Stromal cell of bone marrow (primary cell): ENCODE measurements around the gene DIPK1A.
"Not testable (repeated sequence)": the region's sequence is repeated elsewhere in the genome, so short reads cannot be mapped to it uniquely, and the experiment has no call there.

Experiments used
- DNase-seq: peaks from one replicate; pipeline ENCODE4 v3.0.0-alpha.2; 2012; ENCODE audit warnings: low read depth

Gene DIPK1A

DNA sequence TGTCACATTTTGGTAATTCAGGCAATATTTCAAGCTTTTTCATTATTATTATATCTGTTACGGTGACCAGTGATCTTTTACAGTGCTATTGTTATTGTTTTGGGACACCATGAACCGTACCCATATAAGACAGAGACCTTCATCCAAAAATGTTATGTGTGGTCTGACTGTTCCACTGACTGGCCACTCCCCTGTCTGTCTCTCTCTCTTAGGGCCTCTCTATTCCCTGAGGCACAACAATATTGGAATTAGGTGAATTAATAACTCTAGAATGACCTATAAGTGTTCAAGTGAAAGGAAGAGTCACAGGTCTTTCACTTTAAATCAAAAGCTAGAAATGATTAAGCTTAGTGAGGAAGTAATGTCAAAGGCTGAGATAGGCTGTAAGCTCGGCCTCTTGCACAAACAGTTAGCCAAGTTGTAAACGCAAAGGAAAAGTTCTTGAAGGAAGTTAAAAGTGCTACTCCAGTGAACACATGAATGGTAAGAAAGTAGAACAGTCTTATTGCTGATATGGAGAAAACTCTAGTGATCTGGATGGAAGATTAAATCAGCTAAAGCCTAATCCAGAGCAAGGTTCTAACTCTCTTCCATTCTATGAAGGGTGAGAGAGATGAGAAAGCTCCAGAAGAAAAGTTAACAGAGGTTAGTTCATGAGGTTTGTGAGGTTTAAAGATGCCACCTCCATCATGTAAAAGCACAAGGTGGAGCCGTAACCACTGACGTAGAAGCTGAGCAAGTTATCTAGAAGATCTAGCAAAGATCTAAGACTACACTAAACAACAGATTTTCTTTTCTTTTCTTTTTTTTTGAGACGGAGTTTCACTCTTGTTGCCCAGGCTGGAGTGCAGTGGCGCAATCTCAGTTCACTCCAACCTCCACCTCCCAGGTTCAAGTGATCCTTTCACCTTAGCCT is 19.7 kb upstream of the DIPK1A start:
- no peak for DNase-seq

DNA sequence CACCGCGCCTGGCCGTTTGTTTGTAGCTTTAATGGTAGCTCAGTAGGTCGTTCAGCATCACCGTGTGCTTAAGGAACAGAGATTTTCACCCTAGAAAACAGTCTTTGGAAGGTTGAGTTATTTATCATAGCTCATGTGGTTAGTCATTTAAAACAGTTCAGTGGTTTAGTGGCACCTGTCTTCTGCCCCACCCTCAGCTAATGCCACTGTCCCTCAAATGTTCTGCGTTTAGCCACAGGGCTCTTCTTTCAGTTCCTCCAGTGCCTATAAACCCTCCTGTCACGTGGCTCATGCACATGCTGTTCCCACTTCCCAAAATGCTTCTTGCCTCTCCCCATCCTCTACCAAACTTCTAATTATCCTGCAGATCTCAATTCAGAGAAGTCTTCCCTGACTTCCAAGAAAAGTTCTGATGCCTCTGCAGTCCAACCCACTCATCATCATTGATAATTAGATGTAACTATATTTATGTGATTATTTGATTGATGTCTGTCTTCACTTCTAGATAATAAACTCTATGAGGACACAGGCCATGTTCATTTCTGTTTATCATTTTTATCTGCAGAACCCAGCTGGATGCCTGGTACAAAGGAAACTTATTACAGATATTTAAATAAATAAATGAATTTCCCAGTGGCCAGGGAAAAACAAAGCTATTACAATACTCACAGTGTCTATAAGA is 14.4 kb upstream of the DIPK1A start:
- DNase-seq, result no peak

DNA sequence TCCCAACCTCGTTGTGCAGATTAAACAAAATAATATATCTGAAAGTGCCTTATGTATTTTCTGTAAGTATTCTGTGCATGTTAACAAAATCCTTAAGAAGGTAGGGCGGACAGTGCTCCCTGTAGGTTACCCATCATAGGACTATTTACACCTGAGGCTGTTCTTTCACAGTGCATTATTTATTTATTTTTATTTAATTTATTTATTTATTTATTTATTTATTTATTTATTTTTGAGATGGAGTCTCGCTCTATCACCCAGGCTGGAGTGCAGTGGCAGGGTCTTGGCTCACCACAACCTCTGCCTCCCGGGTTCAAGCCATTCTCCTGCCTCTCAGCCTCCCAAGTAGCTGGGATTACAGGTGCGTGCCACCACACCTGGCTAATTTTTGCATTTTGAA is 12.8 kb upstream of the DIPK1A start:
- DNase-seq, result not testable (repeated sequence)

DNA sequence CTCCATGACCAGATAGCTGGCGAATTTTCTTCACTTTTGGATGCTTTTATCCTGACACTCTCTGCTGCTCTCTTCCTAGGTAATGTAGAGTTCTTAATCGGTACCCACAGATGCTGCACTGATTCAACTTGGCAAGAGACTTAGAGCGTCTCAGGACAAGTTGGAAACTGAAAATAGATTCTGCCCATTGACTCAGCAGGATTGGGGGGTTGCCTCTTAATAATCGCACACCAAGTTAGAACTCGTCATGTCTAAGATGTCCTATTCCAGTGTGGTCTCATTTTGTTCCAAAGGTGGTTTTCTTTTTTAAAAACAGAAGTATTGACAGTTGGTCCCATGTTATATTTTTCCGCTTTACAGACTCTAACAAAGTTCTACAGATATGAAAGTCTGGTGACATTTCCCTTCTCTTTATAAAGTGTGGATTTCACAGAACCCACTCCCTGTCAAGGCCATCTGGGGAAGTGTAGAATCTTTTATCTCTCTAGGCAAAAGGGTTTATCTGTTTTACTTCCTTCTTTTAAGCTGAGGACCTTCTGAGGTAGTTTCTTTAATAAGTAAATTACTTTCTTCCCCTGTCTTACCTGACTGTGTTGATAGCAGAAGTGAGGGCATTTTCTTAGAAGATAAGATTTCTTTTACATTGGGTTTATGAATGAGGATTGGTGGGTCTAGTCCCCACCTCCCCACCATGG is 12.1 kb upstream of the DIPK1A start:
- DNase-seq, result no peak

DNA sequence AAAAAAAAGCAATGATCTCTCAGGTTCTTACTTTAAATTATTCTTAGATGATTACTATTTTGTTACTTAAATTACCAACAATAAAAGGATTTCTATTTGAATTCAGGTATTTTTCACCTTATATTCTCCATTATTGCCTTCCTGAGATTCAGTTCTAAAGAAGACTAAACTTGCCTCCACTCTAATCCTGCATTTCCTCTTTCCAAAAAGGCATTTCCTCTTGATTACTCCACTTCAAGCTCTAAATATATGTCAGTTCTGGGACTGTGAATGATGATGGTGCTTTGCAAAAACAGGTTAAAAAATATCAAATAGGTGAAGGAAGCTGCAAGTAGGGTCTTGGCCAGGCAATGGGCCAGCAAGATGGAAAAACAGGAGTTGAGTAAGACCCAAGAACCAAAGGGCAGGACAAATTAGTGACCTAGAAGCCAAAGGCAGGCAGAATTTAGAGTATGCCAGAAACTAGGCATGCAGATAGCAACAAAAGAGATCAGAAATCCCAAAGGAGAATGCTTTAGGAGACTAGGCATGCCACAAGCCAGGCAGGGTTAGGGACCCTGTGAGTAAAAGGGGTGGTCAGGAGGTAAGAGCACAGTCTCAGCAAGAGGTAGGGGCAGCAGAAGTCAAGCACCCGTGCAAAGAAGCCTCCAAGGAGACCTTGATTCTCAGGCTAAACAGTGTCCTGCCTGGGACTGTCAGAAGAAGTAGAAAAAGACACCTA is 11.3 kb upstream of the DIPK1A start:
- no peak for DNase-seq

DNA sequence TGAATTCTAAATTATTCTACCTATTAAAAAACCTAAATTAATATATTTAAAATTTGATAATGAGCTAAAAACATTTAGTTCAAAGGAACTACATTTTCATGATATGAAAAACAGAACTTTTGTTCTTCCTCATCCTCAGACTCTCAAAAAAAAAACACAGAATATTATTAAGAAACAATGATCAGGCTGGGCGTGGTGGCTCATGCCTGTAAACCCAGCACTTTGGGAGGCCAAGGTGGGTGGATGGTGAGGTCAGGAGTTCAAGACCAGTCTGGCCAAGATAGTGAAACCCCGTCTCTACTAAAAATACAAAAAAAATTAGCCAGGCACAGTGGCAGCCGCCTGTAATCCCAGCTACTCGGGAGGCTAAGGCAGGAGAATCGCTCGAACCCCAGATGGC is 10.7 kb upstream of the DIPK1A start:
- not testable (repeated sequence) for DNase-seq

DNA sequence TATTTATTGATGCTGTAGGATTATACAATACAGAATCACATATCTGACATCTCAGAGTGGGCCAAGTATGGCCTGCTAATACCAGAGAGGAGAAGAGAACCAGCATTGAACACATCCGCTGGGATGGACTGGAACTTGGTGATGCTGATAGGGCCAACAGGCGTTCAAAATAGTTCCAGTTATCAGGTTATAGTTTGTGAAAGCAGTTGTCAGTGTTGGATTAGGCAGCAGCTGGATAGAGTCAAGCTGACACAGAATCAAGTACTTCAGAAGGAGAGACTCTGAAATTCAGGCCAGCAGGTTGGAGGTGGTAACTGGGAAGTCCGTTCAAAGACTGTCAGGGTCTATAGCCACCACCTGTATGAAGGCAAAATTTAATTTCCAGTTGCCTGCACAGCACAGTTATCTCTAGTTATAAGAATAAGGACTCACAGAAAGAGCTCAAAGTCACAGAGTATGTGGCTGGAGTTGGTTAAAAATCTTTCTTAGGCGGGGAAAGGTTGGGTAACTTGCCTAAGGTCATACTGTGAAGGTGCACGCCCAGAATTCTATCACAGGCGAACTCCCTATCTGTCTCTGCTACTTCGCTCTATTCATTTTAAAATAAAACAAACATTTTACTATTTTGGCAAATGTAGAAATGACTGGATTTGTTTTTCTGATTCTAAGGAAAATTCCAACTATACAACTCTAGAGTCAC is 9.9 kb upstream of the DIPK1A start:
- DNase-seq, result no peak

DNA sequence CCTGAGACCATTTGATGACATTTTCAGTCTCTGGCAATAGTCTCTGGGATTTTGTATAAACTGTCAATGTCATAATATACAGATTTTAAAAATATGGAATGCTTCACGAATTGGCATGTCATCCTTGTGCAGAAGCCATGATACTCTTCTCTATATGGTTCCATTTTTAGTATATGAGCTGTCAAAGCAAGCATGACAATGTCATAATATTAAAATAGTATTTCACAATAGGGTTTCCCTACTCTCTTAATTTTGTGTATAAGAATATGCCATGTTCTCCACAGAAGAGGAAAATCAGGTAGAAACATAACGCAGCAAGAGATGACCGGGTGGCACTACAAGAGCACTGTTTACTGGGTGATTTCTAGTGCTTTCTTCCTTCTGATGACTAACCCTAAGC is 8.3 kb upstream of the DIPK1A start:
- DNase-seq, result no peak

DNA sequence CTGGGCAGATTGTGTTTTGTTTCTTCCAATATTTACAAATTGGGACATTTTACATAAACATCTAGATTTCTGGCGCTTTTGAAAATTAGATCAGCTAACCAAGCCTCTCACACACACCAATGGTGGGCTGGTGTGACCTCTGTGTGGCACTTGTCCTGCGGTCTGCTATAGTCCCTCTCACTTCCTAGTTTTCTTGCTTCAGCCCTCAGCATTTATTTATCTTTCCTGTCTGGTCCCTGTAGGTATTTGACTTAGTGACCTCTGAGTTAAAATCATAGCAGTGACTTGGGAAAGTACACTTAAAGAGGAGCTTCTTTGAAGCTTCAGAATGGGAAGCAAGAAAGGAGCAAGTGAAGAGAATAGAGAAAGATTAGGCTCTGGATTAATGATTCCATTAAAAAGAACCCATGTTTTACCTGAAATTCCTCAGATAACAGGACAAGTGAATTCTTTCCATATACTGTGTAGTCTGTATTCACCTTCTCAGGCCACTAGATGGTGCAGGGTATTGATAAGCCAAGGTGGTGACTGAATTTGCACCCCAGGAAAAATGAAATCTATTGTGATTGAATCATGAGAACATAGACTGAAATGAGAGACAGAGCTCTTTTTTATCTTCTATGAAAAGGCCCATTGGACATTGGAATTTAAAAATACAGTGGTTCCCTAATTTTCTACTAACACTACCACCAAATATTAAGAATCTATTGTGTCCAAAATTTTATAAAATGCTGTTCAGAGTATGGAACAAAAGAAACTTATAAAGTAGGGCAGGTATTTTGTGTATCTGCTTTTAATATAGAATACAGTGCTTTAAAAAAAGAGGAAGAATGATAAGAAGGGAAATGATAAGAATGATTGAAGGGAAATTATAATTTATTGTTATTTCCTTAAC is 7.1 kb upstream of the DIPK1A start:
- no peak for DNase-seq

DNA sequence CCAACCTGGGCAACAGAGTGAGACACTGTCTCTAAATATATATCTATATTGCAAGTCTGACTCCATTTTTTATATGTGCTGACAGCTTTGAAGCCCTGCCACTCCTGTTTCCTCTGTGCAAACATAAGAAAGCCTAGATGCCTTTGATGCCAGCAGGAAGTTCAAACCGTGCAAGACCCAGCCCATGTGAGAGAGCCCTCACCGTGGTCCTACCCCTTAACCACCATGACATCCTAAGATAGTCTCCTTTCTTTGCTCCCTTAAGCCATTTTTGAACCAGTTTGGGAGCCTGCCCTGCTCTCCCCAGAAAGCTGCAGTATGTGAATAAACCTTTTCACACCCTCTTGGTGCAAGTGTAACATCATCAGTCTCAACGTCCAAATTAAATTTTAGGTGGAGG is 3.7 kb upstream of the DIPK1A start:
- DNase-seq, result no peak

DNA sequence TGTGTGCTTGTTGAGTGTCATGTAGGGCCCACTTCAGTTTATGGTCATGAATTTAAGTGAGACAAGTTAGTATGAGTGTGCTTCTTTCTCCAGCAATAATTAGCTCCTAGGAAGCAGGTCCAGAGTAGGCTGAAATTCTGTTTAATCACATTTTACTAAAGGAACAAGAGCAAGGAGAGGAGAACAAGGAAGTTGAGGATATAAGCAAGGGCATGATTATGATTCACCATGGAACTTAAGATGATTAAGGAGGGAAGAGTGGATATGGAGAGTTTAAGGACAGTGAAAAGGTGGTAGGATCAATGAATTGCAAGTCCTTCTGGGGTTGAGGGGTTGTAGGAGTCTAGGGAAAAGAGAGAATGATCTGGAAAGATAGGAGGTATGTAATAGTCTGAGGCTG is 3.1 kb upstream of the DIPK1A start:
- no peak for DNase-seq

DNA sequence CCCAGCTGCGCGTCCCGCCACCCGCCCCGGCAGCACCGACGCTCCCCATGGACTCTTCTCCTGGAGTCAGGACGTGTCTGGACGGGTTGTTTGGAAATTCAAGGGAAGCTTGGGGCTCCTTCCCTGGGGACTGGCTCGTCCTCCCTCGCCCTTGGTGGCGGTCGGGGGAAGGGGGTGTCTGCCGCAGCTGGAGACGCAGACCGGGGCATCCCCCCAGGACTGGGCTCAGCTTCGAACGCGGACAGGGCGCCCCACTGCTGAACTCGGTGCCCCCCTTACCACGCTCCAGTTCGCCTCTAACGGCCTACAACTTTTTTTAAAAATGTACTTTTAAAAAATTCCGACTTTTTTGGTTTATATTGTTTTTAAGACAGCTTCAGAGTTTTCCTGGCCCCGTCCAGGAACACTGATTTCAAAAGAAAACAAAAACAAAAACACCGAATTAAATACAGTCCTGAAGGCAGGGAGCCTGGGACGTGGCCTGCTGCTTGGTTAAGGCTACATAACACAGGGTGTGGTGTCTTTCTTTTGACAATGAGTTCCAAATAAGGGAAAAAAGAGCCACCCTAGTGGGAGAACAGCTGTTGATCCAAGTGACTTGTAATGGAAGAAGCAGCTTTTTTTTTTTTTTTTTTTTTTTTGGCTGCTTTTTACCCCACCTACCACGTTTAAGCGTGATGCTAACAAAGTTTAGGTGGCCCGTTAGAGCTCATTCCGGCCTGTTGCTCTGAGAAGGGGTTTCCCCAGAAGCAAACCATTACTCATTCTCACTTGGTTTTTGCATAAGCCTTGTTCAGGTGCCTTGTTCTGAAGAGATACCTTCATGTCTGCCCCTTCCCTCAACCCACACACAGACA is 862 bp upstream of the DIPK1A start:
- DNase-seq, result peak; percentile 59

DNA sequence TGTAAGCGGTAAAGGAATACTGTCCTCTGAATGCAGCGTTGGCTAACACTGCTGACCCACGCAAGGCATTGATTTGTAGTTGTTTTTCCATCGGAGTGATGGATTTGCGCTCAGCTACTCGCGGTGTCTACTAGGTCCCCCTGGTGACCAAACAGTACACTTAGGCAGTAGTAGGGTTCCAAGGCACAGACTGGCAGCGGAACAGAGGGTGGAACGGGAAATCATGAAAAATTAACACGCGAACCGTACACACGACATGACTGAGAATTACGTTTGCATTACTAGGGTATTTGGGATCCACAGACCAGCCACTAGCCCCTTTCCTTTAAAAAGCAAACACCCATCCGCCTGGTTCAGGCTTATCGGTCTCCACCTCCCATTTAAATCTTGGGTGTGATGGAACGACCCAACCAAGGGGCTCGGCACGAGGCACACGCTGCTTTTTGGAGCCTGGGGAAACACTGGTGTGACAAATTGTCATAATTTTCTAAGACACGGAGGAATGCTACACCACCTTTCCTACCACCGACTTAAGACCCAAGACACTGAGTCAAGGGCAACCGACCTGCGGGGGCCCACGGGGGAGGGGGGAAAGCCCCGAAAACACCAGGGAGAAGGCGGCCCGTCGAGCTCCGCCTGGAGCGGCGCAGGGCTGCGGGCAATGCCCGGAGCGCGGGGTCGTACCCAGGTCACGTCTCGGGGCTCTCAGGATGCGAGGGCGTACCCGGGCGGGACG is 699 bp downstream of the DIPK1A start:
- peak; percentile 80 for DNase-seq

DNA sequence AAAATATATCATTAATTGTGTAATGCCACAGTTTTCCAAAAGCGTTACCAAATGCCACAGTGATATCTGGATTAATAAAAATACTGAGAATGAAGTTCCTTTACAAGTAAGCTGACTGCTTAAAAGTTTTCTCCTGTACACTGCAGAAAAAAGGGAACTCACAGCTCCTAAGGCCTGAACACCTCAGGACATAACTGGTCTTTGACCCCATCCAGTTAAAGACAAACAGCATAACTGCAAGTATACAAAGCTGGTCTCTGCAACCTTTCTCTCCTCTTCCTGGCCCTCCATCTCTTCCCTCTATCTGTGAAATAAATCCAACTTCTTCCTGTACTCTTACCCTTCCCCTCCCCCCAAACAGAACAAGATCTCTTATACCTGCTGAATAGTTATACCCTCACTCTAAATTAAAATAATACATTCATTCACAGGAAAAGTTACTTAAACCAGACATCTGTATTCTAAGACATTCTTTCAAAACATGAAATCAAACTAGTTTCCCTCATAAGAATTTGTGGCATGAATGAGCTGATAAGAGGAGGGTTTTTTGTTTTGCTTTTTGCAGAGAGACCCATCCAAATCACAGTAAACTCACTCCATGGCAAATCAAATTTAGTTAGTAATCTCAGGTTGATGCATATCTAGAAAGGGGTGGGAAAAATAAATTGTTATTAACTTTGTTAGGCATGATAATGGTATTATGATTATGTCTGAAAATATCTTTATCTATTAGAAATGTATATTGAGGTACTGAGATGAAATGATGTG is 2.9 kb downstream of the DIPK1A start:
- DNase-seq, result no peak

DNA sequence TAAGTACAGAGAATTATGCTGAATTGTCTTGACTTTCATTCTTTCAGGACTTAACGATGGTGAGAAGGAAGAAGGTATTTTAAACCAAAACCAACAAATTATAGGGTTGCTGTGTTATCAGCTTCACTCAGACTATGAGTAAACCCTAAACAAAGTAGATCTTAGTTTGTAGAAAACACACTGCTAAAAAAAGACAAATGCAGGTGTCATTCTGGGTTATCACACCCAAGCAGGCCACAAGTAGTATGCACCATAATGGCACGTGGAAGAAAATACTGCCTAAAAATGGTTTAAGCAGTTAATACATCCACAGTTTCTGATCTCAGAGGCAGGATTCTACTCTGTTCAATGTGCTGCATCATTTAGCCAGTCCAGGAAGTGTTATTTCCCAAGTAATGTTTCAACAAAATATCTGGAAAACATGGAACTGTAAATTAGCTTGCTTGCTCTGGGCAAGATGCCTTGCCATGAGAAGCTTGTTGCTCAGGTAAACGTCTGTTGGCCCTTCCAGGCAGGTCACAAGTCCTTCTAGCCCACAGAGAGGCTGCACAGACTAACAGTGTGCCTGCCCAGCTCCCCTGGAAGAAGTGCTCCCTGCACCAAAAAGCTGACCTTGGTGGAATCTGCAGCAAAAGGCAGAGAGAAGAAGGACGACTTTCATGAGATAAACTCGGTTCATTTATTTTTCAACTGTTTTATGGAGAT is 4.1 kb downstream of the DIPK1A start:
- no peak for DNase-seq

DNA sequence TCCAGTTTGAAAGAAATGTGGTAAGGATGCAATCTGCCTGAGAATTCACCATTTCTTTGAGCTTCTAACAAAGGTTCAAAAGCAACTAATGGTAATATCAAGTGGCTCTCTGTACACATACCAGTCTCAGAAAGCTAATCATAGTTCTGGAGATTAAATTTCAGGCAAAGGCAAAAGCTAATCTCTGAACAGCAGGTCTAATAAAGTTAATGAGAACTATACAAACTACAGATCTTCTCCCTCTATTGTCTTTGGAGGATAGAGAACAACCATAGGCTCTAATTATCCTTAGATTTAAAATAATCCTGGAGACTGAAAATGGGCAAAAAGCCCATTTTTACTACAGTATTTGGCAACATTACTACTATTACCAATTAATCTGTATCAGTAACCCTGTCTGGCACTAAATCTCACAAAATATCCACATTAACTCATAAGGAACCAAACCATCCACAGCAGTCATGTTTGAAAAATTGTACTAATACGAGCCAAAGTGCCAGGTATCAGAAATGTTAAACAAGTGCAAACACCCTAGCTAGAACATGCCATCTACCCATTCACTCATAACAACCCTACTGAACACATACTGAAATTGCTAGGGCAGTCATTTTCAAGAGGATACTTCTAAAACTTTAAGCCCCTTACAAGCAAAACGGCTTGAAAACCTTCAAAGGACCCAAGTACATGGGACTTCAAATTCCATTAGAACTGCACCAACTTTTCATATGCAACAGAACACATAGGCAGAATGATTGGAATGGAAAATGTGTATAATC is 4.8 kb downstream of the DIPK1A start:
- DNase-seq, result no peak

DNA sequence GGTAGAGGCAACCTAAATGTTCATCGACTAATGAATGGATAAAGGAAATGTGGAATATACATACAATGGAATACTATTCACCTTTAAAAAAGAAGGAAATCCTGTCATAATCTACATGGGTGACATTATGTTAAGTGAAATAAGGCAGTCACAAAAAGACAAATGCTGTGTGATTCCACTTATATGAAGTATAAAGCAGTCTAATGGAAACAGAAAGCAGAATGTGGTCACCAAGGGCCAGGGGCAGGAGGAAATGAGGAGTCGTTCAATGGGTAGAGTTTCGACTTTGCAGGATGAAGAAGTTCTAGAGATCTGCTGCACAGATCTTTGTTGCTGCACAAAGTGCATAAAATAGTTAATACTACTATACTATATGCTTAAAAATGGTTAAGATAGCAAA is 7.8 kb downstream of the DIPK1A start:
- no peak for DNase-seq
